22Rv1 (cell line): ENCODE data around the gene CLEC3B.

Source experiments
- ZFX ChIP-seq: fragments of 450-650 bp; IDR thresholded peaks from 2 replicates; pipeline ENCODE4 v1.6.1; 2017; ENCODE audit warnings: antibody characterized with exemption, borderline replicate concordance
- TF ChIP-seq, protein P1 (sequence below): fragments of 450-650 bp; IDR thresholded peaks from 2 replicates; pipeline ENCODE4 v1.5.1; 2017; ENCODE audit warnings: mild to moderate bottlenecking

DNA sequence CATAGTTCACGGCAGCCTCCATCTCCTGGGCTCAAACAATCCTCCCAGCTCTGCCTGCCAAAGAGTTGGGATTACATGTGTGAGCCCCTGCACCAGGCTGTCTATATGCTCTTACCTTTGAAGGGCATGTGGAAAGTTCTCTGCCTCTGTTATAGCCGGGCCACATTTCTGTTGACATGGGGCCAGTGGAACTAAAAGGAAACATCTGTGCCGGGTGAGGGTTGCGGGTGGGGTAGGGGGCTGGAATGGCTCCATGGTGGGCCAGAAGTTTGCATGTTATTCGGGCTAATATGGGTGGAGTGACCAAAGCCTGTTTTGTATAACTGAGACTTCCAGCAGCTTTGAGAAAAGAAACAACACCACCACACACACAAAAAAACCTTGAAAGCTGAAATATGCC, 8.3 kb upstream of the CLEC3B start:
- TF ChIP-seq, protein P1, sequence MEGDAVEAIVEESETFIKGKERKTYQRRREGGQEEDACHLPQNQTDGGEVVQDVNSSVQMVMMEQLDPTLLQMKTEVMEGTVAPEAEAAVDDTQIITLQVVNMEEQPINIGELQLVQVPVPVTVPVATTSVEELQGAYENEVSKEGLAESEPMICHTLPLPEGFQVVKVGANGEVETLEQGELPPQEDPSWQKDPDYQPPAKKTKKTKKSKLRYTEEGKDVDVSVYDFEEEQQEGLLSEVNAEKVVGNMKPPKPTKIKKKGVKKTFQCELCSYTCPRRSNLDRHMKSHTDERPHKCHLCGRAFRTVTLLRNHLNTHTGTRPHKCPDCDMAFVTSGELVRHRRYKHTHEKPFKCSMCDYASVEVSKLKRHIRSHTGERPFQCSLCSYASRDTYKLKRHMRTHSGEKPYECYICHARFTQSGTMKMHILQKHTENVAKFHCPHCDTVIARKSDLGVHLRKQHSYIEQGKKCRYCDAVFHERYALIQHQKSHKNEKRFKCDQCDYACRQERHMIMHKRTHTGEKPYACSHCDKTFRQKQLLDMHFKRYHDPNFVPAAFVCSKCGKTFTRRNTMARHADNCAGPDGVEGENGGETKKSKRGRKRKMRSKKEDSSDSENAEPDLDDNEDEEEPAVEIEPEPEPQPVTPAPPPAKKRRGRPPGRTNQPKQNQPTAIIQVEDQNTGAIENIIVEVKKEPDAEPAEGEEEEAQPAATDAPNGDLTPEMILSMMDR, result no peak
- TF ChIP-seq ZFX, result no peak
